Suppressor macrophage treated with lipopolysaccharide for 1 hour (primary cell): ENCODE results near the gene C11orf42.

Source experiments
- DNase-seq, 3 donors: peaks; one replicate each; pipeline ENCODE4 v3.0.0-alpha.2; 2020 to 2022

Gene C11orf42, protein sequence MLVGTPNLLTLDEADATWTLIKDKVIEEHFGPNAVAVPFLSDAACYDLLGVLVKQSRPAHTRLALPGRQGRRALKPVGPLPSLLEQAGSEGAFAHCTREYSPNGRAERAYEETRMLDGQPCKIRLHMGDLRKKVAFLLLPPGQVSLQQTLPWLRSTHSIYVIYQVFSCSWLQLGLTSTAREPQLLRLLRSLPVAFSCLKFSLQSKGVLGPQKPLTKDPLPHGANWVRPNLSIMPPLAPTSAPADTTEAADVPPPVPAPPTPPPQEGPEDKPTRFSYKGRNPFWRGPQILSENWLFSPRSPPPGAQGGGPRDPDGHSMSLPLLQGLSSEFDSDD

DNA sequence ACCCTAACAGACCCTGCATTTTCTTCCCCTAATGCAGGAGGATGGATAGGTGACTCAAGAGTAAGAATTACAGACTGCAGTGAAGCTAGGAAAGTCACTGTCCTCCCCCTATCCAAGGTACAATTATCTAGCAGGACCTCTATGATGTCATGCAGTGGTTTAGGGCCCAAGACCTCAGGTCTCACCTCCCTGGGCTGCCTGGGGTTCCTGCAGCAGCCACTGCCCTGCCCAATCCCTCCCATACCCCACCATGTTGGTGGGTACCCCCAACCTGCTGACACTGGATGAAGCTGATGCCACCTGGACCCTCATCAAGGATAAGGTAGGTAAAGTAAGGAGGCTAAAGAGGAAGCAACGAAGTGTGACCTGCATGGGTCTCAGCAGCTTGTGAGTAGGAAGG lies at the start of gene C11orf42:
Gene C11orf42, plus strand, starts transcription at position 192 of the 400 bp plus-strand sequence. Its CDS starts 59 bp downstream, at position 251.
- DNase-seq = no peak

GRCh38 chr11:6156628-6157359 lies 48.6 kb upstream of the C11orf42 start:
- peak; percentile 39 to 41 (median 40) for DNase-seq

- no peak for DNase-seq
Measured at GRCh38 chr11:6170226-6170625, 35.1 kb upstream of the C11orf42 start, which contains the start of gene OR52B2. TSS of gene OR52B2 (minus strand) at chr11:6170326. CDS start at chr11:6170326, 0 bp downstream.

DNA sequence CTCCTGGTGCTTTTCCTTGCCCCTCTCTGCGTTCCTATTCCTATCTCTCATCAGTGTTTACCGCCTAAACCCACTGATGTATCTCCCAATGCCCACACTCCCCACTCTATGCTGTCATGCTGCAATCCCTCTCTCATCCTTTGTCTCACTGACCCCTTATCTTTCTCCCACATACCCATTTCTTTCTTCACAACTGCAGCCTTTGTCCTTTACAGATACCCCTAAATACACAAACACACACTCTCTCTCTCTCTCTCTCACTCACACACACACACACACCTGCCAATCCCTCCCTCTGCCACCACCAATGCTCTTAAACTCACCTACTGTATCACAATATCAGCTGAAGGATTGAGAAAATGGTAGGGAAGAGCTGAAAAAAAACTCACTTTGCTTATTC lies 29.9 kb upstream of the C11orf42 start:
- no peak for DNase-seq

GRCh38 chr11:6191742-6192141 lies 13.6 kb upstream of the C11orf42 start:
- DNase-seq = peak; percentile 60 to 83 (median 82)

GRCh38 chr11:6194065-6194581 lies 11.2 kb upstream of the C11orf42 start:
- peak; percentile 29 to 66 (median 47) for DNase-seq

GRCh38 chr11:6196396-6196795 lies 9.0 kb upstream of the C11orf42 start:
- DNase-seq = peak; percentile 38 to 73 (median 60)

GRCh38 chr11:6197466-6198200 lies 7.7 kb upstream of the C11orf42 start:
- no peak for DNase-seq

DNA sequence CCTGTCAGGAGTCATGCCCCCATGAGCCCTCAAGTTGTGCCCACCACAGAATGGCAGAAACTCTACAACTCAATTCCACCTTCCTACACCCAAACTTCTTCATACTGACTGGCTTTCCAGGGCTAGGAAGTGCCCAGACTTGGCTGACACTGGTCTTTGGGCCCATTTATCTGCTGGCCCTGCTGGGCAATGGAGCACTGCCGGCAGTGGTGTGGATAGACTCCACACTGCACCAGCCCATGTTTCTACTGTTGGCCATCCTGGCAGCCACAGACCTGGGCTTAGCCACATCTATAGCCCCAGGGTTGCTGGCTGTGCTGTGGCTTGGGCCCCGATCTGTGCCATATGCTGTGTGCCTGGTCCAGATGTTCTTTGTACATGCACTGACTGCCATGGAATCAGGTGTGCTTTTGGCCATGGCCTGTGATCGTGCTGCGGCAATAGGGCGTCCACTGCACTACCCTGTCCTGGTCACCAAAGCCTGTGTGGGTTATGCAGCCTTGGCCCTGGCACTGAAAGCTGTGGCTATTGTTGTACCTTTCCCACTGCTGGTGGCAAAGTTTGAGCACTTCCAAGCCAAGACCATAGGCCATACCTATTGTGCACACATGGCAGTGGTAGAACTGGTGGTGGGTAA lies 6.1 kb upstream of the C11orf42 start, which contains the start of gene OR52W1:
Gene OR52W1, plus strand, starts transcription at position 51 of the 637 bp plus-strand sequence. Its CDS starts 0 bp downstream, at position 51.
- DNase-seq = no peak

GRCh38 chr11:6200975-6201374 lies 4.4 kb upstream of the C11orf42 start:
- peak; percentile 91 to 97 (median 97) for DNase-seq

- peak; percentile 75 to 94 (median 92) for DNase-seq
Measured at GRCh38 chr11:6201481-6201880, 3.9 kb upstream of the C11orf42 start.

- DNase-seq = no peak
Measured at GRCh38 chr11:6202041-6202440, 3.3 kb upstream of the C11orf42 start.

- peak; percentile 47 to 52 (median 49) for DNase-seq
Measured at GRCh38 chr11:6203327-6203726, 2.0 kb upstream of the C11orf42 start.

DNA sequence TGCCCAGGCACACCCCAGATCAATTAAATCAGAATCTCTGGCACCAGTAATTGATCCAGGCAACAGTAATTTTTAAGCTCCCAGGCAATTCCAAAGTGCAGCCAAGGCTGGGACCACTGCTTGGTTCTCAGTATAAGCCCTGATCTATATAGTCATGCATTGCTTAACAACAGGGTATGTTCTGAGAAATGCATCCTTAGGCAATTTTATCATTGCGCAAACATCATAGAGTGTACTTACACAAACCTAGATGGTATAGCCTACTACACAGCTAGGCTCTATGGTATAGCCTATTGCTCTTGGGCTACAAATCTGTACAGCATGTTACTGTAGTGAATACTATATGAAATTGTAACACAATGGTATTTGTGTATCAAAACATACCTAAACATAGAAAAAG lies 651 bp upstream of the C11orf42 start:
- peak; percentile 67 to 88 (median 86) for DNase-seq

- DNase-seq = no peak
Measured at GRCh38 chr11:6206456-6207180, 1.3 kb downstream of the C11orf42 start.

- no peak for DNase-seq
Measured at GRCh38 chr11:6209801-6210200, 4.4 kb downstream of the C11orf42 start.

- DNase-seq = no peak
Measured at GRCh38 chr11:6210274-6210955, 5.1 kb downstream of the C11orf42 start.

- DNase-seq = no peak
Measured at GRCh38 chr11:6214530-6214929, 9.2 kb downstream of the C11orf42 start.

GRCh38 chr11:6216501-6216900 lies 11.1 kb downstream of the C11orf42 start:
- no peak for DNase-seq

GRCh38 chr11:6217722-6218121 lies 12.4 kb downstream of the C11orf42 start:
- no peak for DNase-seq

DNA sequence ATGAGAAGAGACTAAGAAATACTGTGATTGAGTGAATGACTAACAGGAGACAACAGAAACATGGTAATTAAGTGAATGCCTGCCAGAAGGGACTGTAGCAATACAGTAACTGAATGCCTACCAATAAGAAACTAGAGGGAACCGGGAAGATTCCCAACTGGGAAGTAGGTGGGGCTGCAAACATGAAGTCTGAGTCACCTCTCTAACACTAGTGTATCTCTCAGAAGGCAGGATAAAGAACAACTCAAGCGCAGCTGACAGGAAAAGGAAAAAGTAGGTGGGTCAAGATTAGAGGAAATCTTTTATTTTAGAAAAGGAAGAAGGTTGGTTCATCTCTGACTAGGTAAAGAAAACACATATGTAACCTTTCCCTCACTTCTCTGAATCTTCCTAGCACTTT lies 14.0 kb downstream of the C11orf42 start:
- DNase-seq = peak; percentile 78 to 87 (median 84)
